CD4-positive, alpha-beta memory T cell (primary cell): ENCODE measurements around the gene TMBIM4. TPM values are rescaled to one million over a fixed set of nuclear protein-coding genes. Genes with fewer than 3 reads are reported as not detected.

Source experiments
- CTCF ChIA-PET: fragments of 350-600 bp; sonication (Branson Sonifier 250); formaldehyde crosslinking; loops from one replicate; lab custom pipeline; 2021; ENCODE audit warnings: inconsistent platforms; ENCODE audit not compliant: partially characterized antibody; lab: Charles Lee
- POLR2A ChIA-PET: fragments of 350-600 bp; sonication (Branson Sonifier 250); formaldehyde crosslinking; loops from one replicate; lab custom pipeline; 2021; ENCODE audit not compliant: partially characterized antibody; lab: Charles Lee
- DNase-seq, 5 donors: peaks; one replicate each; pipeline versions ENCODE4 v3.0.0 to v3.0.0-alpha.2; 2020 to 2022; ENCODE audit warnings: mixed read lengths in 1 of 5
- H3K27ac ChIP-seq: one replicate; pipeline ENCODE4 v1.7.0; 2013; ENCODE audit warnings: low read depth, low read length
- H3K27me3 ChIP-seq: 2 replicates; pipeline ENCODE4 v1.7.0; 2013; ENCODE audit warnings: mild to moderate bottlenecking, low read length, moderate library complexity; ENCODE audit not compliant: insufficient read depth
- H3K36me3 ChIP-seq: 2 replicates; pipeline ENCODE4 v1.7.0; 2013; ENCODE audit warnings: mild to moderate bottlenecking, low read length, moderate library complexity; ENCODE audit not compliant: insufficient read depth
- H3K4me1 ChIP-seq: 2 replicates; pipeline ENCODE4 v1.7.0; 2013; ENCODE audit warnings: mild to moderate bottlenecking, low read length, moderate library complexity; ENCODE audit not compliant: insufficient read depth
- H3K4me3 ChIP-seq, 2 donors: one replicate each; pipeline ENCODE4 v1.7.0; 2013; ENCODE audit warnings: low read length in 2 of 2, mild to moderate bottlenecking in 1 of 2
- H3K9me3 ChIP-seq, 2 donors: one replicate each; pipeline ENCODE4 v1.7.0; 2013; ENCODE audit warnings: low read length in 2 of 2, control low read depth in 1 of 2; ENCODE audit not compliant: control insufficient read depth in 1 of 2
- H3K27ac Mint-ChIP-seq, 7 donors: one replicate each; pipeline ENCODE4 v1.8.0; 2020 to 2021; ENCODE audit warnings: mixed read lengths in 7 of 7, mild to moderate bottlenecking in 6 of 7, inconsistent platforms in 3 of 7, moderate library complexity in 3 of 7
- H3K27me3 Mint-ChIP-seq, 2 donors: one replicate each; pipeline ENCODE4 v1.8.0; 2020 to 2021; ENCODE audit warnings: mixed read lengths in 2 of 2
- H3K36me3 Mint-ChIP-seq, 2 donors: one replicate each; pipeline ENCODE4 v1.8.0; 2020 to 2021; ENCODE audit warnings: mixed read lengths in 2 of 2, inconsistent platforms in 1 of 2, mild to moderate bottlenecking in 1 of 2
- H3K4me1 Mint-ChIP-seq, 4 donors: one replicate each; pipeline ENCODE4 v1.8.0; 2020 to 2021; ENCODE audit warnings: mixed read lengths in 4 of 4, mild to moderate bottlenecking in 1 of 4
- H3K4me3 Mint-ChIP-seq, 8 donors: one replicate each; pipeline ENCODE4 v1.8.0; 2020 to 2021; ENCODE audit warnings: mixed read lengths in 8 of 8, mild to moderate bottlenecking in 7 of 8, moderate library complexity in 6 of 8, inconsistent platforms in 3 of 8
- H3K9me3 Mint-ChIP-seq, 8 donors: one replicate each; pipeline ENCODE4 v1.8.0; 2020 to 2021; ENCODE audit warnings: mixed read lengths in 8 of 8, mild to moderate bottlenecking in 5 of 8, inconsistent platforms in 3 of 8, moderate library complexity in 1 of 8
- intact Hi-C: fragments of 100-400 bp; cut with micrococcal nuclease; formaldehyde crosslinking; loops from one replicate; pipeline ENCODE4 v1.15.1; 2023
- polyA plus RNA-seq, 2 donors: library from polyadenylated mRNA; unstranded; fragments of 300-500 nt; fragmentation: Illumina TruSeq; gene quantifications; one replicate each; pipeline ENCODE4 v1.2.3, GENCODE V29; 2021
- total RNA-seq, 2 experiments: library from RNA; stranded (reverse); gene quantifications; one replicate each; pipeline ENCODE4 v1.2.3, GENCODE V29; 2021

Gene TMBIM4
- total and polyA plus RNA-seq, 4 experiments from 2014 or later: 98.5 to 486 (median 196) TPM

- H3K4me3 ChIP-seq: peak overlapping the region; percentile 85 to 92
- Mint-ChIP-seq H3K27ac (peak overlapping the region; percentile 74 to 99 (median 96)), H3K4me1 (peaks cover 42 to 72% (median 58%) of the 10 kb centered on the region in 4 donors), H3K9me3 (peaks cover 0 to 6% (median 0%) of the 10 kb centered on the region in 8 donors), H3K27me3 (peaks cover 2 to 3% of the 10 kb centered on the region in 2 donors), H3K36me3 (peaks cover 41 to 42% of the 10 kb centered on the region in 2 donors), H3K4me3 (peak overlapping the region; percentile 91 to 98 (median 96))
- POLR2A ChIA-PET: interaction anchor here (1.1 to 3.3 kb wide), 14 partner anchors 8 to 1946 kb away, joined by 3 to 115 read pairs (median 6); partner anchors contain the start of genes CAND1, HELB, KICS2 and LEMD3
- intact Hi-C loops: loop anchor here (2.0 to 5.0 kb wide), 2 partner anchors 22 to 119 kb away; no protein-coding TSS in a partner anchor
- peak overlapping the region; percentile 98 for H3K27ac ChIP-seq
- DNase-seq: no peak
- H3K4me1 ChIP-seq: peaks cover 54% of the 10 kb centered on the region
- no peaks in the 10 kb centered on the region for H3K9me3 ChIP-seq
- no peaks in the 10 kb centered on the region for H3K36me3 ChIP-seq
- no peaks in the 10 kb centered on the region for H3K27me3 ChIP-seq
- CTCF ChIA-PET: interaction anchor here (1.0 to 2.1 kb wide), 10 partner anchors 7 to 999 kb away, joined by 3 to 15 read pairs (median 4); partner anchors contain the start of genes HELB, LEMD3 and LLPH
Observed at GRCh38 chr12:66168410-66168809, 1.4 kb downstream of the TMBIM4 start.

GRCh38 chr12:66166561-66166960 lies 3.2 kb downstream of the TMBIM4 start:
- ChIA-PET POLR2A (interaction anchor here (1.2 kb wide), 1 partner anchor 35 kb away, joined by 6 read pairs; no protein-coding TSS in a partner anchor), CTCF (no interaction called here)
- Histone ChIP-seq H3K4me3 (no peak overlapping the region), H3K36me3 (no peaks in the 10 kb centered on the region), H3K4me1 (peaks cover 66% of the 10 kb centered on the region), H3K27ac (no peak overlapping the region), H3K27me3 (no peaks in the 10 kb centered on the region), H3K9me3 (no peaks in the 10 kb centered on the region)
- peaks cover 48 to 51% of the 10 kb centered on the region in 2 donors for H3K36me3 Mint-ChIP-seq
- peaks cover 0 to 6% (median 0%) of the 10 kb centered on the region in 8 donors for H3K9me3 Mint-ChIP-seq
- peaks cover 51 to 90% (median 71%) of the 10 kb centered on the region in 4 donors for H3K4me1 Mint-ChIP-seq
- peak overlapping the region in 4 of 8 donors; percentile 57 to 96 (median 66) for H3K4me3 Mint-ChIP-seq
- H3K27ac Mint-ChIP-seq: peak overlapping the region in 2 of 7 donors; percentile 88 to 98
- DNase-seq: no peak
- peaks cover 0 to 1% of the 10 kb centered on the region in 2 donors for H3K27me3 Mint-ChIP-seq
- intact Hi-C loops: loop anchor here (5.0 kb wide), 1 partner anchor 121 kb away; no protein-coding TSS in a partner anchor

GRCh38 chr12:66165141-66165540 lies 4.7 kb downstream of the TMBIM4 start:
- Mint-ChIP-seq H3K27me3 (peaks cover 0 to 1% of the 10 kb centered on the region in 2 donors), H3K9me3 (peaks cover 0 to 6% (median 0%) of the 10 kb centered on the region in 8 donors), H3K27ac (peak overlapping the region in 2 of 7 donors; percentile 55 to 66), H3K4me1 (peaks cover 45 to 87% (median 68%) of the 10 kb centered on the region in 4 donors), H3K4me3 (peak overlapping the region in 4 of 8 donors; percentile 20 to 36 (median 26)), H3K36me3 (peaks cover 53% of the 10 kb centered on the region in 2 donors)
- Histone ChIP-seq H3K27ac (no peak overlapping the region), H3K9me3 (no peaks in the 10 kb centered on the region), H3K27me3 (no peaks in the 10 kb centered on the region), H3K4me3 (no peak overlapping the region), H3K4me1 (peaks cover 58% of the 10 kb centered on the region), H3K36me3 (no peaks in the 10 kb centered on the region)
- ChIA-PET POLR2A (no interaction called here), CTCF (no interaction called here)
- DNase-seq: no peak
- intact Hi-C loops: loop anchor here (5.0 kb wide), 1 partner anchor 122 kb away; no protein-coding TSS in a partner anchor

- no peak for DNase-seq
- peak overlapping the region in 5 of 7 donors; percentile 5 to 55 (median 6) for H3K27ac Mint-ChIP-seq
- Histone ChIP-seq H3K36me3 (no peaks in the 10 kb centered on the region), H3K9me3 (no peaks in the 10 kb centered on the region), H3K4me3 (no peak overlapping the region), H3K27me3 (no peaks in the 10 kb centered on the region), H3K4me1 (peaks cover 58% of the 10 kb centered on the region), H3K27ac (no peak overlapping the region)
- ChIA-PET POLR2A (no interaction called here), CTCF (no interaction called here)
- intact Hi-C loops: no loop called here
- peaks cover 0 to 6% (median 0%) of the 10 kb centered on the region in 8 donors for H3K9me3 Mint-ChIP-seq
- H3K4me1 Mint-ChIP-seq: peaks cover 52 to 91% (median 70%) of the 10 kb centered on the region in 4 donors
- peaks cover 0 to 1% of the 10 kb centered on the region in 2 donors for H3K27me3 Mint-ChIP-seq
- H3K4me3 Mint-ChIP-seq: peak overlapping the region in 4 of 8 donors; percentile 6 to 54 (median 7)
- H3K36me3 Mint-ChIP-seq: peaks cover 55 to 60% of the 10 kb centered on the region in 2 donors
Observed at GRCh38 chr12:66164349-66164821, 5.4 kb downstream of the TMBIM4 start.

- peak overlapping the region in 4 of 7 donors; percentile 48 to 76 (median 61) for H3K27ac Mint-ChIP-seq
- H3K9me3 ChIP-seq: no peaks in the 10 kb centered on the region
- no peaks in the 10 kb centered on the region for H3K27me3 Mint-ChIP-seq
- intact Hi-C loops: no loop called here
- no peaks in the 10 kb centered on the region for H3K36me3 ChIP-seq
- POLR2A ChIA-PET: no interaction called here
- H3K4me3 ChIP-seq: no peak overlapping the region
- DNase-seq: no peak
- no peaks in the 10 kb centered on the region for H3K27me3 ChIP-seq
- H3K4me1 Mint-ChIP-seq: peaks cover 46 to 93% (median 67%) of the 10 kb centered on the region in 4 donors
- H3K9me3 Mint-ChIP-seq: peaks cover 0 to 2% (median 0%) of the 10 kb centered on the region in 8 donors
- H3K27ac ChIP-seq: no peak overlapping the region
- H3K4me1 ChIP-seq: peaks cover 58% of the 10 kb centered on the region
- peaks cover 58 to 63% of the 10 kb centered on the region in 2 donors for H3K36me3 Mint-ChIP-seq
- CTCF ChIA-PET: no interaction called here
- H3K4me3 Mint-ChIP-seq: peak overlapping the region in 3 of 8 donors; percentile 3 to 51 (median 11)
Observed at GRCh38 chr12:66163289-66163688, 6.5 kb downstream of the TMBIM4 start.

GRCh38 chr12:66162701-66163100 lies 7.1 kb downstream of the TMBIM4 start:
- ChIA-PET POLR2A (no interaction called here), CTCF (no interaction called here)
- H3K36me3 Mint-ChIP-seq: peaks cover 58 to 62% of the 10 kb centered on the region in 2 donors
- no peak overlapping the region for H3K27ac ChIP-seq
- no peaks in the 10 kb centered on the region for H3K9me3 ChIP-seq
- no peak overlapping the region for H3K4me3 ChIP-seq
- DNase-seq: no peak
- H3K4me1 ChIP-seq: peaks cover 52% of the 10 kb centered on the region
- H3K4me1 Mint-ChIP-seq: peaks cover 42 to 92% (median 63%) of the 10 kb centered on the region in 4 donors
- no peaks in the 10 kb centered on the region for H3K36me3 ChIP-seq
- H3K9me3 Mint-ChIP-seq: peaks cover 0 to 2% (median 0%) of the 10 kb centered on the region in 8 donors
- H3K27ac Mint-ChIP-seq: no peak overlapping the region
- intact Hi-C loops: no loop called here
- H3K27me3 Mint-ChIP-seq: no peaks in the 10 kb centered on the region
- H3K27me3 ChIP-seq: no peaks in the 10 kb centered on the region
- no peak overlapping the region for H3K4me3 Mint-ChIP-seq

GRCh38 chr12:66160704-66161103 lies 9.1 kb downstream of the TMBIM4 start:
- H3K4me3 ChIP-seq: no peak overlapping the region
- no peaks in the 10 kb centered on the region for H3K27me3 Mint-ChIP-seq
- H3K27me3 ChIP-seq: no peaks in the 10 kb centered on the region
- no peaks in the 10 kb centered on the region for H3K9me3 ChIP-seq
- no peak for DNase-seq
- CTCF ChIA-PET: interaction anchor here (0.7 kb wide), 1 partner anchor 8 kb away, joined by 4 read pairs; no protein-coding TSS in a partner anchor
- no peak overlapping the region for H3K27ac ChIP-seq
- H3K36me3 ChIP-seq: no peaks in the 10 kb centered on the region
- H3K9me3 Mint-ChIP-seq: peaks cover 0 to 2% (median 0%) of the 10 kb centered on the region in 8 donors
- no peak overlapping the region for H3K27ac Mint-ChIP-seq
- peaks cover 42% of the 10 kb centered on the region for H3K4me1 ChIP-seq
- POLR2A ChIA-PET: interaction anchor here (3.0 kb wide), 1 partner anchor 9 kb away, joined by 25 read pairs; the partner anchor contains the start of gene TMBIM4
- no peak overlapping the region for H3K4me3 Mint-ChIP-seq
- H3K36me3 Mint-ChIP-seq: peaks cover 50 to 53% of the 10 kb centered on the region in 2 donors
- peaks cover 42 to 90% (median 67%) of the 10 kb centered on the region in 4 donors for H3K4me1 Mint-ChIP-seq
- intact Hi-C loops: no loop called here
